Umbilical cord (tissue), 2 donors: Measurements from ENCODE around the gene GFRA4. TPM values are rescaled to one million over a fixed set of nuclear protein-coding genes. Genes with fewer than 3 reads are reported as not detected.

Experiments
- DNase-seq: peaks from one replicate; pipeline ENCODE4 v3.0.0-alpha.2; 2015; ENCODE audit warnings: low spot score
- total RNA-seq: library from RNA; depleted of rRNA; stranded (reverse); fragments of >200 nt; gene quantifications from one replicate; pipeline ENCODE4 v1.2.3, GENCODE V29; 2014; ENCODE audit warnings: low replicate concordance; ENCODE audit not compliant: insufficient read depth

The GFRA4 gene
- not detected for total RNA-seq

DNA sequence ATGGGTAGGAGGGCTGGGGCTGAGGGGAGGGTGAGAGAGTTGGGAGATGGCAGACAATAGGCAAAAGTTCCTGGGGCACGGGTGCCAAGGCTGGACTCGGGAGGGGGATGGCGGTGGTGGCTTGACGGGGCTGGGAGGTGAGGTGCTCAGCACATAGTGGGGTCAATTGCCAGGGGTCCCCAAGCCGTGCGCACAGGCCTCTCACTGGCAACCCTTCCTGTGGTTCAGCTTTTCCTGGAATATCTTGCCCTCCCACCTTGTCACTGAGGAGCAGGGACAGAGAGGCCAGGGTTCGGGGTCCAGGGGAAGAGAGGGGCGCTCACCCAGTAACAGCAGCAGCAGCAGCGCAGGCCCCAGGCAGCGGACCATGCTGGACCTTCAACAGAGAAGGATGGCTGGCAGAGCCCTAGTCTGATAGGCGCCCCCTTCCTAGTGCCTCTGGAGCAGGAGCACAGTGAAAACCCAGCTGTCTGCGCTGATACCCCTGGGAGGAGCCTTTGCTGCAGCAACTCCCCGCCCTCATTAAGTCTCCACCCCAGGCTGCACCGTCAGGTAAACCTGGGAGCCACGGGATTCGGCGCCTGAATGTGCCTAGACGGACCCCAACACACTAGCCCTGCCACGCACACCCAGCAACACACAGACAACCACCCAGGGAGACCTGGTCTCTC, at the start of gene GFRA4:
Gene GFRA4 (minus strand): TSS at position 369 of the 671 bp plus-strand sequence. CDS start 0 bp downstream, at position 369.
- no peak for DNase-seq

GRCh38 chr20:3712279-3712873, 49.2 kb upstream of the GFRA4 start, which contains the start of gene SIGLEC1:
TSS of gene SIGLEC1 (minus strand) at chr20:3712600. CDS start at chr20:3707128, 5,472 bp downstream.
- DNase-seq = peak; percentile 58

DNA sequence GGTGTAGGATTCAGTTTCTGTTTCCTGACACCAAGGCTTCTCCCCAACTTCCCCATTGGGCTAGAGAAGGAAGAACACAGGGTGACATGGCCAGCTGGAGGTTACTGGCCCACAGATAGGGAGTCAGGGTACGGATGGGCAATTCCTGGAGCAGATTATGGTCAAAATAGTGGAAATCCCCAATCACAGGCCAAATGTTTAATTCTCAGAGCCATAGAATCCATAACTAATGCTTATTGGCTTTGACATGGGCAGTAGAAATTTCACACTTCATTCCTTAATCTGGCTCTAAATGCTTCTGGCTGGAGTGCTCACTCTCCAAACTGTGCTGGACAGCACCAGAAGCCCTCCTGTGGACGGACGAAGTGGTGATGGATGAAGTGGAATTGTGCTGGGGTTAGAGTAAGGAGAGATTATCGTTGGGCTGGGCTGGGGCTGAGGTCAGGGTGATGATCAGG, 48.3 kb upstream of the GFRA4 start:
- no peak for DNase-seq

- DNase-seq = peak; percentile 62
Measured at GRCh38 chr20:3710703-3711483, 47.7 kb upstream of the GFRA4 start.

DNA sequence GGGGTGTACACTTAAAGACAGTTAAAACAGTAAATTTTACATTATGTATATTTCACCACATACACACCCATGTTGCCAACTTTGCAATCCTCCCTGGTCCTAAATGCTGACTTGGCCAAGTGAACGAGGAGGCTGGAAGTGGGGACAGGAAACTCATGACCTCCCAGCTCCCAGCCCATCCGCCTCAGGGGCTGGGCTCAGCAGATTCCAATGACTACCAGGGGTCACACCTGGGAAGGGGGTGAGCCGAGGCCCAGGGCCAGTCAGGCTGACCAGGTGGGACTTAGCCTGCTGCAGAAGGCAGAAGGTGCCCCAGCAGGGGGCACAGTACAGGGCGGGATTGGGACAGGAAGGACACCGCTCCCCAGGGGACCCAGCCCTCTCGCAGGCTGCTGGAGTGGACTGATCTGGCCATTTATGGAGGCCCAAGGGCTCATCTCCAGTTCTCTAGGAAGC, 46.8 kb upstream of the GFRA4 start:
- DNase-seq = no peak

DNA sequence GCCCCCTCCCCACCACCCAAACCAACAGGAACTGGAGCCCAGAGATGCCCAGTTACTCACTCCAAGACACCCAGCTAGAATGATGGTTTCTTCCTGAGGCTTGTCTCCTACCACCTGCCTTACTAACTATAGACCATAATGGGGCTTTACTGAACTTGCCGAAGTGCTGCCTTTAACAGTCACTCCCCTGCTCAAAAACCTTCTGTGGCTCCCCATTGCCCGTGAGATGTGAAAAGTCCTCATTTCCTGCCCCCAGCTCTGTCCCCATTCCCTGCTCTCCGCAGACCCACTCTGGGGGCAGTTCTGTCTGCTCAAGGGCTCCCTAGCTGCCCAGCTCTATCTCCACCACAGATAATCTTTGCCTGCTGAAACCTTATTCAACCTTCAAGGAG, 44.3 kb upstream of the GFRA4 start:
- no peak for DNase-seq

GRCh38 chr20:3706774-3707507, 43.7 kb upstream of the GFRA4 start:
- no peak for DNase-seq

GRCh38 chr20:3705970-3706739, 43.0 kb upstream of the GFRA4 start:
- no peak for DNase-seq

GRCh38 chr20:3705491-3705969, 42.3 kb upstream of the GFRA4 start:
- peak; percentile 41 for DNase-seq

DNA sequence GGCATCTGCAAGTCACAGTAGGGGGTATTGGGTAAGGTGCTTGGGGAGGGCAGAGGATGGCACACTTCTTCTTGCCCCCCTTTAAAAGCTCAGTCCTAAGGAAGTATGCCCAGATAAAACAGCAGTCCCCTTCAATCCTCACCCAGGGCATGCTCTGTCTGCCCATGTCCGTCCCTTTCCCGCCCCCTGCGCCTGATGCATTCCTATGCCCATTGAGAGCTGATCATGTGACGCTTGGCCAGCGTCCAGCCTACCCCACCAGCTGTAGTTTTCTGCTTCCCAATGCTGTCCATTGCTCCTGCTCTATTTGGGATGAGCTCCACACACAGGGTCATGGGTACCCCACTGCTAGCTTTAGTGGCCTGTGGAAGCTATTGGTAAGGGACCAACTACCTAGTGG, 40.9 kb upstream of the GFRA4 start:
- DNase-seq = no peak

- no peak for DNase-seq
Measured at GRCh38 chr20:3702611-3703391, 39.6 kb upstream of the GFRA4 start.

DNA sequence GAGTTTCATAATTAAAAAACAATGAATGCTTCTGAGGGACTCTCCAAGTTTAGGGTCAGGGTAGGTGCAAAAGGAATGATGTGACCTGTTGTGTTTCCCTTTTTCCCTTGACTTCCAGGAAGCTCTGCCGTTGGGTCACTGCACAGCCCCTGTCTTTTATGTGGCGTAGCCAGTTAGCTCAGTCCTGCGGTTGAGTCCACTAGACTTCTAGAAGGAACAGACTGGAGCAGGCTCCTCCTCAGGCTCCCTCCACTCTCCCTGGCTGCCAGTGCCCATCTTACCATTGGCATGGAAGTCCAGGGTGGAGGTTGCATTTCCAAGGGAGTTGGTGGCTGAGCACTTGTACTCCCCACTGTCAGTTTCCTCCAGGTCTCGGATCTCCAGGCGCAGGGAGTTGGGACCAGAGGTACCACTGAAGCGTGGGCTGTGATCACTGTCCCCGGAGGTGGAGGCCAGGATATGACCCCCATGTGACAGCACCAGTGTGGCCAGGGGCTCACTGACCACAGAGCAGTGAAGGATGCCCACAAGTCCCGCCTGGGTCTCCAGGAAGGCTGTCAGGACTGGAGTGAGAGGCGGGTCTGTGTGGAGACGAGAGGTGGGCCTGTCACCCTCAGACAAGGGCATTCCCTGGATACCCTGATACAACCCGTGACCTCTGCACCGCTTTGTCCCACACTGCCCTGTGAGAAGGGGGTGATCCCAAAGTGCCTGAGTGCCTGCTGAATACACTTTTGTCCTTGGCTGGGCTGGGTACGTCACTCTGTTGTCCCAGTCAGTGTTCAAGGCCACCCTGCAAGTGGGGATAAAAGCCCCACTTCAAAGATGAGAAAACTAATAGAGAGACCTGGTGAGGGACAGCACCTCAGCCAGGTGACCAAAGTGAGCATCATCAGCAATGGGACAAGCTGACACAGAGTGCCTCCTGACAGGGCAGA, 38.1 kb upstream of the GFRA4 start:
- no peak for DNase-seq

DNA sequence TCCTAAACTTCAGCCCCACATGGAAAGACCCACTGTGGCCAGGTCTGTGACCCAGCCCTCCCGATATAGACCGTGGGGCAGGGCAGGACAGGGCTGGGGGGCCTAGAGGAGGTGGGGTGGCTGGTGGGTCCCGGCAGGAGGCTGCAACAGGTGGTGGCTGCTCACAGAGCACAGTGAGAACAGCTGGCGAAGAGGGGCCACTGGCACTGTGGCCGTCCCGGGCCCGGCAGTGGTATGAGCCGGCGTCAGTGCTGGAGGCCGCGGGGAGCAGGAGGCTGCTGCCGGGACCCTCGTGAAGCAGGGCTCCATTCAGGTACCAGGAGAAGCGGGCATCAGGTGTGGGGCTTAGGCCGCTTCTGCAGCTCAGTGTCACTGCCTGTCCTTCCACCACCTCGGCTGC, 35.8 kb upstream of the GFRA4 start:
- DNase-seq = no peak

DNA sequence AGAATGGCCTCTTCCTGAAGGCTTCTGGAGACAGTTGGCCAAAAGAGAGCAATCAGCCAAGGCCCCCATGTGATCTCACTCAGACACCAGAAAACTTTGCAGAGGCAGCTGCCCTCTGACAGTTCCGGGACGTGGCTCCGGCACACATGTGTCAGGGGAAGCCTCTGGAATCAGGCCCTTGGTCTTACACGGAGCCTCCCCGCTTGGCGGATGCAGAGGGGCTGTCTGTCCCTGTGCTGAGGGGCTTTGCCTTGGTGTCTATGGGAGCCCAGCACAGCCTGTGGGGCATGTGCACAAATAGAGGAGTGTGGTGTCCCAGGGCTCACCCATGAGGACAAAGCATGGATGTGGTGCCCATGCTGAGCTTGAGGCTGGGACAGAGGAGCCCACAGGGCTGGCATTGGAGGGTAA, 35.4 kb upstream of the GFRA4 start:
- peak; percentile 60 for DNase-seq

DNA sequence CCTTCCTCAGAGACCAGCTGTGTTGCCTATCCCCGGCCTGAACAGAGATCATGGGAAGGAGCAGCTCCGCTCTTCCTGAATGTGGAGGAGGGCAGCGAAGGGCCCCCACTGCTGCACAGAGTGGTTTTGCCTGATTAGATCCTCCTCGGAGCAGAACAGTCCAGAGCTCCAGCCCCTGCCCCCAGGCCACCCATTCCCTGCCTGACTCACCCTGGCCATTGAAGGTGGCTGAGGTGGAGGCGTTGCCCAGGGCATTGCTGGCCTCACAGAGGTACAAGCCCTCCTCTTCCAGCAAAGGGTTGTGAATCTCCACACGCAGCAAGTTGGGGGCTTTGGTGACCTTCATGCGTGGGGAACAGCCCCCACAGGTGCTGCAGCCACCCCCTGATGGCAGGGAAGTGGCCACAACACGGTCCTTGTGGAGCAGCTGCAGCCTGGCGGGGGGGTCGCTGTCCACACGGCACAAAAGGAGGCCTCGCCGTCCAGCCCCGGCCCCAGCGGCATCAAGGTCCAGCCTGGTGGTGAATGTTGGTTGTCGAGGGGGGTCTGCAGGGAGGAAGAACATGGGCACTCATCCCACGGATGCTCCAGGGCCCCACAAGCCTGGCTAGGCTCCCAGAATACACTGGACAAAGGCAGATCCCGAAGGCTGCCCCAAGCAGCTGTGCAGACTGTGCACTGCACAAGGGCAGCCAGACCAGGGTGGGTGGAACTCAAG, 34.5 kb upstream of the GFRA4 start:
- DNase-seq = peak; percentile 43

DNA sequence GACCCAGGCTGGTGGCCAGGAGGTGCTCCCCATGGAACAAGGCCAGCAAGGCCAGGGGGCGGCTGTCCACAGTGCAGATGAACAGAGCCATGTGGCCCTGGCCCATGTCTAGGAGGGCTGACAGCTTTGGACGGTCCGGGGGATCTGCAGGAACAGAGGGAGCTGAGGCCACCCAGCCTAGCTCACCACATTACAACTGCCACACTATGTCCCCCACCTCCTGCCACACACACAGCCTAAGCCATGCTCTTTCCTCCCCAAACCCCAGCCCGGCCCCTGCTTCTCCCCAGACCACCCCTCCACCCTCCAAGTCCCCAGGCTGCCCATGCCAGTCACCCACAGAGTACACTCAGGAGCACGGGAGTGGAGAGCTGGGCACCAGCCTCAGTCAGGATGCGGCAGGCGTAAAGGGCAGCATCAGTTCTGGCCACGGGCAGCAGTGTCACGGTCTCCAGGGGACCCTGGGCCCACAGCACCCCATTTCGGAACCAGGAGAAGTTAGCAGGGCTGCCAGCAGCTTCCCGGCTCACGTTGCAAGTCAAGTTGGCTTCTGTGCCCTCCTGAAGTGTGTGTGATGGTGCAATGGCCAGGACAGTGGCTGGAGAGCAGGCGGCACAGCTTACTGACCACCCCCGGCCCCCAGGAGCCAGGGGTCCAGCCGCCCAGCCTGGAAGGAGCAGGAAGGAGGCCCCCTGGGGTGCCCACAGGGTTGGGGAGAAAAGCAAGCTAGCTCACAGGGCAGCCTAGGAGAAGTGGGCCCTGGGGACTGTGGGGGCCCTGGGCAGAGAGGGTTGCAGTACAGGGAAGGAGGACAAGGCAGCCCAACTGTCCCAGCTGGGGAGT, 33.8 kb upstream of the GFRA4 start:
- no peak for DNase-seq

DNA sequence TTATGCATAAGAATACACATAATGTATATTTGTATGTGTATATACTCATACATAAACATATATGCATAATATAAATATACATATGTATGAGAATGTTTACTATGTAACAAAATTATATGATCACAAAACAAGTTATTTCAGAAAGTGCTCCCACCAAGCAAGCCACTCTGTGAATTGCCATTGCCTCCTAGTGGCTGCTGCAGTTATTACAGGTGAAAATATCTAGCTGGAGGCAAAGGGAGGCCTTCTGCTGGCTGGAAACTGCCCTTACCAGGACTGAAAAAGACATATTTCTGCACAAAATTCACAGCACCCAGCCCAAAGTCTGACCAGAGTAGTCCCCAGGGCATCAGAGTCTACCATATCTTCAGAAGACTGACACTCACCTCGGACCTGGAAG, 33.0 kb upstream of the GFRA4 start:
- no peak for DNase-seq
